ENCODE data around the gene CCDC57.
"Not testable (repeated sequence)": the region's sequence is repeated elsewhere in the genome, so short reads cannot be mapped to it uniquely, and the experiment has no call there.

Gene CCDC57, protein sequence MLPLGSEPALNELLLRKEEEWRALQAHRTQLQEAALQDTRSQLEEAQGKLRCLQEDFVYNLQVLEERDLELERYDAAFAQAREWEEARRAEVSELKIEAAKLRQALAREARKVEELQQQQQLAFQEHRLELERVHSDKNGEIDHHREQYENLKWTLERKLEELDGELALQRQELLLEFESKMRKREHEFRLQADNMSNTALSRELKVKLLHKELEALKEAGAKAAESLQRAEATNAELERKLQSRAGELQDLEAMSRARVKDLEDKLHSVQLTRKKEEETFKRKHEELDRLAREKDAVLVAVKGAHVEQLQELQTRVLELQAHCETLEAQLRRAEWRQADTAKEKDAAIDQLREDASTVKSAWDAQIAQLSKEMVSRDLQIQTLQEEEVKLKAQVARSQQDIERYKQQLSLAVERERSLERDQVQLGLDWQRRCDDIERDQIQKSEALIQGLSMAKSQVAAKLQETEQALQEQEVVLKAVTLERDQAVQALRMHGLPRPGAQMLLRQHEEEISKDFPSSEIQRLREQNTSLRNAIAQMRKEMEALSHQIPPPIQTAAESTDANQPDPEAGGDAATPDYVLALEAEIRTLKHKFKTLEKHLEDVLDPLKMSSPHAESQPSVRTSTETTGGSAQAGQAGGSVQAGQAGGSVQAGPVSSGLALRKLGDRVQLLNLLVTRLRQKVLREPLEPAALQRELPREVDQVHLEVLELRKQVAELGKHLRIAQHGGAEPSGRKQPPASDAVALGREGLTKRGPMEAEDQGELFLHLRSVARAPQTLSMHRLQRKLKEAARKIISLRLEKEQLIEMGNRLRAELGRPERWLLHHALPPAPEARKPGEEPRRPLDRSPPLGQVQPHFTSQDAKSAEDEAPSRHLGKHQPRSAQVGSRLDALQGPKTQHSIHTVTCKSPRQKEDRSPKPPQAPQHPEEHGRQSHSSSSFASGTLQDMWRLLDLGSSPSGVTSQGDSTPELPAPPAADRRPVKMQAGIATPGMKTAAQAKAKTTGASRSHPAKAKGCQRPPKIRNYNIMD

DNA sequence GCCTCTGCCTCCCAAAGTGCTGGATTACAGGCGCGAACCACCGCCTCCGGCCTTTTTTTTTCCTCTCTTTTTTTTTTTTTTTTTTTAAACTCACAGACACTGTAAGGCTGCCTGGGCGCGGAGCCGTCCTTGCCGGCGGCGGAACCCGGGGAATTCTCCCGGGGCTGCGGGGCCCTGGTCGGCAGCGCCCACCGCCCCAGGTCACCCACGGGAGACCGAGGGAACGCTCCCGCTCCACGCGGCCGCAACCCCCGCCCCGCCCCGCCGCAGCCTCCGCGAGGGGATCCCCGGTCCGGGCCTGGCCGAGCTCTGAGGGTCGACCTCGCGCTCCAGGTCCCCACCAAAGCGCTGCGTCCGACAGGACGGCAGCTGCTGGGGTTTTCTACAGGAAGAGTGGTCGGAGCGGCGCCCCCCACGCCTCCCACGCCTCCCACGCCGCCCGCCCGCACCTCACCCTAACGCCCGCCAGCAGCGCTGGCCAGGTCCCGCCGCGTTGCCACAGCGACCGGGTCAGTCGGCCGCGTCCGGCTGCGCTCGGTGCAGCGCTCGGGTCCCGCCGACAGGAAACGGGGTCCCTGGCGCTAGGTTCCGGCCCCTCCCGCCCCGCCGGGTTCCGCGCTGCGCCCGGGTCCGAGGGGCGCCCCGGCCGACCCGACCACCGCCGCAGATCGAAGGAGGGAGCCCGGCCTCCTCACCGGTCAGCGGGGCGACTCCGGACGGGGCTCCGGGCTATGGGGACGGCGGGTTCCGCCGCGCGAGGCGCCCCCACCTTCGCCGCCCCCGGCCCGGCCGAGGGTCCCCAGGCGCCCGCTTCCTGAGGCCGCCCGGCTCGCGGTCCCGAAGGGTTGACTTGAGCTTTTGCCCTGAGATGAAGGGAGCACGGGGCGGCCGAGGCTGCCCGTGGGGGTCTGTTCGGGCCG is at the start of gene CCDC57:
CCDC57 (minus strand) TSS at position 512 of the 920 bp plus-strand sequence. CDS start 10,898 bp downstream, outside the sequence.
- DNase-seq: peak; percentile 86

DNA sequence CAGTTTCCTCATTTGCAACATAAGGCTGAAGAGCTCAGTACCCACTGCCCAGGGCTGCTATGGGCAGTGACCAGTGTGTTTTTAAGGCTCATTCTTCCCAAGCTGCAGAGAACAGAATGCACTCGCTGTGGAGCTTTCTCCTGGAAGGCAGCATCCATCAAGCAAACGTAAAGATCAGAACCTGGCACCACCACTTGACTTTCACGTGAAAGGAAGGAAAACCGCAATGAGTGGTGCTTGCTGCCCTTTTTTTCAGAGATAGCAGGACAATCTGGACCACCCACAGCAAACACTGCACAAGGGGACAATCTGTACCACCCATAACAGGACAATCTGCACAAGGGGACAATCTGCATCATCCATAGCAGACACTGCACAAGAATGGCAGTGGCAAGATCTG is 49.7 kb upstream of the CCDC57 start:
- DNase-seq: no peak

DNA sequence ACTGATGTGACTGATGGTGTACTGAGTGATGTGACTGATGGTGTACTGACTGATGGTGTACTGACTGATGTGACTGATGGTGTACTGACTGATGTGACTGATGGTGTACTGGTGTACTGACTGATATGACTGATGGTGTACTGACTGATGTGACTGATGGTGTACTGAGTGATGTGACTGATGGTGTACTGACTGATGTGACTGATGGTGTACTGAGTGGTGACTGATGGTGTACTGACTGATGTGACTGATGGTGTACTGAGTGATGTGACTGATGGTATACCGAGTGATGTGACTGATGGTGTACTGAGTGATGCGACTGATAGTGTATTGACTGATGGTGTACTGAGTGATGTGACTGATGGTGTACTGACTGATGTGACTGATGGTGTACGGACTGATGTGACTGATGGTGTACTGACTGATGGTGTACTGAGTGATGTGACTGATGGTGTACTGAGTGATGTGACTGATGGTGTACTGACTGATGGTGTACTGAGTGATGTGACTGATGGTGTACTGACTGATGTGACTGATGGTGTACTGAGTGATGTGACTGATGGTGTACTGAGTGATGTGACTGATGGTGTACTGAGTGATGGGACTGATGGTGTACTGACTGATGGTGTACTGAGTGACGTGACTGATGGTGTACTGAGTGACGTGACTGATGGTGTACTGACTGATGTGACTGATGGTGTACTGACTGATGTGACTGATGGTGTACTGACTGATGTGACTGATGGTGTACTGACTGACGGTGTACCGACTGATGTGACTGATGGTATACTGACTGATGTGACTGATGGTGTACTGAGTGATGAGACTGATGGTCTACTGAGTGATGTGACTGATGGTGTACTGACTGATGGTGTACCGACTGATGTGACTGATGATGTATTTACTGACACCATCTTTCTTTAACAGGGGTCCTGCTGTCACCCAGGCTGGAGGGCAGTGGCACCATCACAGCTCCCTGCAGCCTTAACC is 47.6 kb upstream of the CCDC57 start:
- not testable (repeated sequence) for DNase-seq

DNA sequence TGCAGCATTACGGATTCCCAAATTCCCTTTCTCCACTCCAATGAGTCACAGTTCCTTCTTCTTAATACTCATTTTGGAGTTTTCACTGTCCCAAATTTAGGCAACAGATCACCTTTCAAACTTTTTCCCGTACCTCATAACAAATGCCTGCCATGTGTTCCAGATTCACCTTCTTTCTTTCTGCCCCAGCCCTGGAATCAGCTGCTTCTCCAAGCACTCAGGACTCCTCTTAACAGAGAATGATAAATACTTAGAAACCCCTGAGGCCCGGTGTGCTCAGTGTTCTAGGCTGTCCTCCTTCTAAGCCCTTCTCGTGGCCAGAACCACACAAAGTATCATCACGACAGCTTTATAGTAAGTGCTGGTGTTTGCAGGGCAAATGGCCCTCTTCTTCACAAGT is 45.9 kb upstream of the CCDC57 start:
- DNase-seq: no peak

DNA sequence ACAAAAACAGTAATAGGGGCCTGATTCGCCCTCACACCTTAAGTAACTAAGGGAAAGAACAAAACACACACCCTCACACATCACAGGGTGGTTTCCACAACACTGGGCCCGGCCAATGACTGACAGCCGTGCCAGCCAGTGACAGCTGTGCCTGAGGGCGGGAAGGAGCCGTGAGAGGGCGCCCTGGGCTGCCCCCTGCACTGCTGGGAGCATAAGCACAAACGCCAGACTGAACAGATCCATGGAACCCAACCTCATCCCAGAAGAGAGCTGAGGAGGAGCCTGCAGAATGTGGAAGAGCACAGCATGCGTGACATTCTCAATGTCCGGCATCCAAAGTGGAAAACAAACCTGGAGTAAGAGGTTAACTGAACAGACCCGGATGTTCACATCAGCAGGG is 44.8 kb upstream of the CCDC57 start:
- DNase-seq: peak; percentile 31

DNA sequence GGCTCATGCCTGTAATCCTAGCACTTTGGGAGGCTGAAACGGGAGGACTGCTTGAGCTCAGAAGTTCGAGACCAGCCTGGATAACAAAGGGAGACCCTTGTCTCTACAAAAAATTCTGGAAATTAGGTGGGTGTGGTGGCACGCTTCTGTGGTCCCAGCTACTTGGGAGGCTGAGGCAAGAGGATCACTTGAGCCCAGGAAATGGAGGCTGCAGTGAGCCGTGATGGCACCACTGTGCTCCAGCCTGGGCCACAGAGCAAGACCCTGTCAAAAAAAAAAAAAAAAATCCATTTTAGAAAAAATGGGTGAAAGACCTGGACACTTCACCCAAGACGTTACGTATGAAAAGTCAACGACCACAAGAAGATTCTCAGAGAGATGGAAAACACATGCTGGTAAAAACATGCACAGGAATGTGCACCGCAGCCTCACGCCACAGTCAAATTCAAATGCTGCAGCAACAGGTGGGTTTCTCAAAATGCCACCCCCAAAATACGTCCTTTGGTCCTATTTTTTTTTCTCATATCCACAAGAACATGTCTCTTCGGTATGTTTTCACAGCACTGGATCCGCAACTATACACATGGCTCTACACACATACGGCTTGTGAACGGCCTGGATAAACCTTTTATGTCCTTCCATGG is 43.7 kb upstream of the CCDC57 start:
- no peak for DNase-seq

DNA sequence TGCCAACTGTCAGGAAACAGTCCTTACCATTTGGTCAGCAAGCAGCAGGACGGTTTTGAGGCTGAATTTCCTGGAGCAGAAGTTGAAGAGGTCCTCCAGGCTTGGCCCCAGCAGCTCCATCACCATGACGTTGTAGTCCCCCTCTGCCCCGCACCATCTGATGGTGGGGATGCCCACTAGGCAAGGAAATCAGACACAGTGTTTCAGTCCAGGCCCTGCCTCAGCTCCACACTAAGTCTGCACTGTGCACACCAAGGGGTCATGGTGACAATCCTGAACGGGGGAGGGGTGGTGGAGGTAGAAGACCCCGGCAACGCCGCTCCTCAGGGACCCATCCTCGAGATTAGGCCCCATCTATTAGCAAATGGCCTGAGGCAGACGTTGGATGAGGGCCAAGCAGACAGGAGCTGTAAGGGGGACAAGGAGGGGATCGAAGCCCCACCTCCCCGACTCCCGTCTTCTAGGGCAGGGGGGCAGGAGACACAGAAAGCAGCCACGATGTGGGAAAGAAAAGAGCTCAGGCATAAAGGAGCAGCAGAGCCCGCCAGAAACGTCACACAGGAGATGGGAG is 42.8 kb upstream of the CCDC57 start:
- no peak for DNase-seq

DNA sequence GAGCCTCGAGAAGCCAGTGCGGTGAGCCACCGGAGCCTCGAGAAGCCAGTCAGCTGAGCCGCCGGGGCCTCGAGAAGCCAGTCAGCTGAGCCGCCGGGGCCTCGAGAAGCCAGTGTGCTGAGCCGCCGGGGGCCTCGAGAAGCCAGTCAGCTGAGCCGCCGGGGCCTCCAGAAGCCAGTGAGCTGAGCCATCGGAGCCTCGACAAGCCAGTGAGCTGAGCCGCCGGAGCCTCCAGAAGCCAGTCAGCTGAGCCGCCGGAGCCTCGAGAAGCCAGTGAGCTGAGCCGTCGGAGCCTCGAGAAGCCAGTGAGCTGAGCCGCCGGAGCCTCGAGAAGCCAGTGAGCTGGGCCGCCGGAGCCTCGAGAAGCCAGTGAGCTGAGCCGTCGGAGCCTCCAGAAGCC is 42.1 kb upstream of the CCDC57 start:
- not testable (repeated sequence) for DNase-seq

DNA sequence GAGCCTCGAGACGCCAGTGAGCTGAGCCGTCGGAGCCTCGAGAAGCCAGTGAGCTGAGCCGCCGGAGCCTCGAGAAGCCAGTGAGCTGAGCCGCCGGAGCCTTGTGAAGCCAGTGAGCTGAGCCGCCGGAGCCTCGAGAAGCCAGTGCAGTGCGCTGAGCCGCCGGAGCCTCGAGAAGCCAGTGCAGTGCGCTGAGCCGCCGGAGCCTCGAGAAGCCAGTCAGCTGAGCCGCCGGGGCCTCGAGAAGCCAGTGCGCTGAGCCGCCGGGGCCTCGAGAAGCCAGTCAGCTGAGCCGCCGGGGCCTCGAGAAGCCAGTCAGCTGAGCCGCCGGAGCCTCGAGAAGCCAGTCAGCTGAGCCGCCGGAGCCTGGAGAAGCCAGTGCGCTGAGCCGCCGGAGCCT is 41.5 kb upstream of the CCDC57 start:
- DNase-seq: not testable (repeated sequence)

DNA sequence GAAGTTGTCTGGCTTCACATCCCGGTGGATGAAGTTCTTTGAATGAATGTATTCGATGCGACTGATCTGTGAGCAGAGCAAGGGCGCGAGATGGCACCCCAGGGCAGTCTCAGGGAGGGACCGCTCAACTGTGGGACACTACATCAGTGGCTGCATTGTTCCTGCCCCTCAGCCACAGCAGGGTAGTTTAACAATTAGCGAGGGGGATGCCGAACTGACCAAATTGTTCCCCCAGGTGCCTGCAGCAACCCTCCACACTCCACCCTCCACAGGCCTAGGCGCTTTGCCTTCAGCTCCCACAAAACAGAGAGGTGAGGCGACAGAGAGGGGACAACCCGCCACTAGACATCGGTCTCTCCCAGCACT is 40.5 kb upstream of the CCDC57 start:
- DNase-seq: no peak

DNA sequence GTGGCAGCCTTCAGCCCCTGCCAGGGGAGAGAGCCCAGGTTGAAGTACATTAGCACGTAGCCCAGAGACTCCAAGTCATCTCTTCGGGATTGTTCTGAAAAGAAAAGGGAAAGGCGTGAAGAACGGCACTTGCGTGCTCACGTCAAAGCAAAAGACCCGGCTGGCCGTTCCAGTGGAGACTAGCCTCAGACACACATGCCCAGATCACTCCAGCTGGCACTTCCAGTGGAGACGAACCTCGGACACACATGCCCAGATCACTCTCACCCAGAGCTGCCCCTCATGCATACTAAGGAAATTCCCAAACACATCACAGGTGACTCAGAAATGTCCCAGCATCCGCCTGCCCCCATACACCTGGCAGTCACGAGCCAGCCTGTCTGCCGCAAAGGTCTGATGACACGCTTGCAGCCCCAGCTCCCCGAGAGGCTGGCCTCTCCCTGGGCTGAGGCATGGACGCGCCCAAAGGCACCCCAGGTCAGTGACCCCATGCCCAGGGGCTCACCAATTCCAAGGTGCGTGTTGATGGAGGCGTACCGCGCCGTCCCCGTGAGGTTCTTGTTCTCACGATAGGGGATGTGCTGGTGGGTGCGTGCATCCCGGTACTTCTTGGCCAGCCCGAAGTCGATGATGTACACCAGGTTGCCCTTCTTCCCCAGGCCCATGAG is 40.0 kb upstream of the CCDC57 start:
- no peak for DNase-seq

DNA sequence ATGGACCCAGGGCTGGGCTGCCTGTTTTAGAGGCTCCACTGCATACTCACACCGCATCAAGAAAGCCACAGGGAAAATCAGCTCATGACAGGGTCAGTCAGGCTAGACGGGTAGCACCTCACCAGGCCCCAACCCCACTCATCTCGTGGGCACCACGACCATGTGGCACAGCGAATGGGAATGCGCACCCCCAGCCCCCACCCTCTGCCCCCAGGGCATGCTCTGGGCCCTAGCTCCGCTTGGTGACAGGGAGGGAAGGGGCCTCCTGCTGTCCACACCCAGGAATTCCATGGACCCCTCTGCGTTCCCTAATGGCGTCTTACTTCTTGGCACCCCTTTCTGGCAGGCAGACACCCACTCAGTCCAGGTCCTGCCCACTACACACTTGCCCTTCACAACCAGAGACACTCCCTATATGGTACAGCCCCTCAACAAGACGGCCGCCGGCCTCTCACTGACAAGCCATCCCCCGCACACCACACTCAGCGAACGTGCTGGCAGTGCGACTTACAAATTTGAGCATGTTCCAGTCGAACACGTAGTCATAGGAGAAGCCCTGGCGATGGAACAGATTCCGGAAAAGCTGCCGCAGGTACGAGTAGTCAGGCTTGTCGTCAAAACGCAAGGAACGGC is 38.3 kb upstream of the CCDC57 start:
- no peak for DNase-seq

DNA sequence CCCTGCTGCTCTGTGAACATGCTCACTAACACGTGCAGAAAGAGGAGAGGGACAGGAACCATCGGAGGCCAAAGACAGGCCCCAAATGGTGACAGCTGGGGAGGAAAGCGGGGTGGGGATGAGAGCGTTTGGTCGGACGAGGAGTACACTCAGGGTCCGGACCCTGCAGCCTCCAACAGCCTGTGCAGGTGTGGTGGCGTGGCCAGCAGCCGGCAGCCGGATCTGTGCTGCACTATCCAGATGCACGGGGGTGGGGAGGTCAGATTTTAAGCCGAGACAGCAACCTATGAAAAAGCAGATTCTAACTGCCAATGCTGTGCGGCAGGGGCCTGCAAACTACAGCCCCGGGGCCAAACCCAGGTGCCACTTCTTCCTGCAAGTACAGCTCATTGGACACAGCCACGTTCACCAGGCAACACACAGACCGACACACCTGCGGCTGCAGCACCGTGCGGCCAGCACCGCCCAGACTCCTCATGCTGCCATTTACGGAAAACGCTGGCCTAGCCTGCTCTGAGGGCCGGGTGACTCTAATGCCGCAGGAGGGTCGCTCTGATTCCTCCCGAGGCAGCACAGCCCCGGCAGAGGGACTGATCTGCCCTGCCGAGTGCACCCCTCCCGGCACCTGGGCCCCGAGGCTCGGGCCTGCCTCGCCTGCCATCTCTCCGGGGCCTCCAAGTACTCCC is 37.4 kb upstream of the CCDC57 start:
- DNase-seq: no peak

DNA sequence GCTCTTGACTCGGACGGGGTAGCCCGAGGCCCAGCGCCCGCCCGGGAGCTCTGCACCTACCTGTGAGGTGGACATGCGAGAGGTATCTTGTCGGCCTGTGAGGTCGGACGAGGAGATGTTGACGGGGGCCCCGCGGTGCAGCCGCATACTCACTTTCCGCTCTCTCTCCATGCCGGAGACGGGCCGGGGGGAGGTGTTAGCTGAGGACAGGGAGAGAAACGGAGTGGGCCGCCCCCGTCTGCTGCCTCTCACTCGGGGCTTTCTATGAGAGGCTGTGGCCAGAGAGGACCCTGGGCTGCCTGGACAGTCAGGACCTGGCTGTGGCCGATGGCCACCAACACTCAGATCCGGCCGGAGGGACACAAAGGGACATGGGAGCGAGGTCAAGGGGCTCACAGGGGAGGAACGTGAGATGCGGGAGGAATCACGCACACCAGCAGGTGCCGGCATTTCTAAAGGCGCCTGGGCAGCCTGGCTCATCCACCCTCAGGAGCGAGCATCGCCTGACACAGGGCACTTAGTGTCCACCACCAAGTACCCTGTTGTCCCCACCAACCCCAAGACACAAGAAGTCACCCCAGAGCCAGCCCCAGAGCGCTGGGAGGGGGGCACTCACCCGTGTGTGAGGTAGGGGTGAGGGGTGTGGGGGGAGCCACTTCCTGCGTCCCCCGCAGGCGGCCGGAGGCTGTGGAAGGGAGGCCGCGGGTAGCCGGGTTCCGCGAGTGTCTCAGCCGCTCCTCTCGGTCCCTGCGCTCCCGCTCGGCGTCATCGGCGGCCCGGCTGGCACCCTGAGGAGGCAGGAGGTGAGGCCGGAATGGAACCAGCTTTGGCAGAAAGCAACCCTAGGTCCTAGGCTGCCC is 36.4 kb upstream of the CCDC57 start:
- no peak for DNase-seq

DNA sequence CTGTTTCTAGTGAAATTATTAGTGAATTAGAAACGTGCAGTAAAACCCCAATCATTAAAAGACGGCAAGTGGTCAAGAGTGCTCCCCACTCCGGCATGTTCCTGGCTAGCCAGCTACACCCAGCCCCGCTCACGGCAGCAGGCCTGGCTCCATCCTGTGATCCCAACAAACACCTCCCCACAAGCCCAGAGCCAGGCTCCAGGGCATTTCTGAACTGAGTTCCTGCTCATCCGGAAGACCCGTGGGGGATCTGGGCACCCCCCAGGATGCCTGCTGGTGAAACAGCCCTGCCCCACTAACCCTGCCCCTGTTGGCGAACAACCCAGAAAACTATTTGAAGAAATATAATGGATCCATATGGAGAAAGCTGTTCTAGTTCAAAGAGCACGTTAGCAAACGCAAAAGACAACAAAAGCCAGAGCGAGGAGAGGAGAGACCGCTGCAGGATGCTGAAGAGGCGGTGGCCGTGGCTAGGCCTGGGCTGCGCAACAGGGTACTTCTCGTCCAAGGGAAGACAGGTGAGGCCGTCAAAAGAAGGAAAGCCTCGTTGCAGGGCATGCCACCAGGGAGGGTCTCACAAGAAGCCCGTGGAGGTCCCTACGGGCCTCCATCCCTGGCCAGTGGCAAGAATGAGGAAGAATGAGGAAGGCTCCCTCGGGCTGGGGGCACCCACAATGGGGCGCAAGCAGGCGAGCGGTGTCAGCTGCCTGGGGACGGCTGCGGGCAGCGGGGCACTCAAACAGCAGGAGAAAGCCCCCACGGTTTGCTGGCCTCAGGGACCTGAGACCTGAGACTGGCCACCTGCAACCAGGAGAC is 35.4 kb upstream of the CCDC57 start:
- DNase-seq: no peak

DNA sequence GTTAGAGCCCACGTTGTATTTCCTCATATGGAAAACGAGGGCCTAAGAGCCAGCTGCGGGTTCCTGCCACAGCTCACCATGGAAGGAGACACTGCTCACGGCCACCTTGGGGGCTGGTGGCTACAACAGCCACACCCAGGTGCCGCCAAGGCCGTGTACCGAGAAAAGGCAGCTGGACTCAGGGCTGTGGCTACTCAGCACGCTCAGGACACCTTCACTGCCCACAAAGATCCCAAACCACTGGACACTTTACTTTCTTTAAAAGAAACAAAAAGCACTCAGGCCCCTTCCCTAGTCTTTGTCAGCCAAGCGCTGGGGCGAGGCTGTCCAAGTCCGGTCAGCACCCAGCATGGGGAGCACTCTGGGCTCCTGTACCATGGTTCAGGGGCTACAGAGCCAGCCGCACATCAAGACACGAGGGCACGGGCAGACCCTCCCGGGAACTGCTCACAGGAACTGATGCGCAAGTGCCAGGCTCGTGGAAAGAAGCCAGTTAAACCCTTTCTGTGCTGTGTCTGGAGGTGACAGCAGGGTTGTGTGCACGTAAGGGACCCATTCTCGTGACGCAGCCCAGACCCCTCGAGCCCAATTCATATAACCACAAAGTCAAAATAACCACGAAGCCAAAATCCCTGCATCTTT is 34.7 kb upstream of the CCDC57 start:
- no peak for DNase-seq

Measured in activated CD4-positive, alpha-beta T cell treated with anti-CD3 and anti-CD28 coated beads, Interleukin-10, Interleukin-2, amounts not matched to agents 100 ng/mL and 50 ng/mL, durations not matched to agents 16 hours and 8 hours (primary cell).